NCI-H446 (cell line): ENCODE measurements around the gene FBXO36.
A peak's percentile ranks its signal among the peaks of the same experiment; 100 is the strongest.
"Not testable (repeated sequence)": the region's sequence is repeated elsewhere in the genome, so short reads cannot be mapped to it uniquely, and the experiment has no call there.

ENCODE experiments used
- DNase-seq, 2 experiments: peaks; one replicate each; lab custom pipeline; 2025; lab: John Stamatoyannopoulos, UW

Gene FBXO36

GRCh38 chr2:229922449-229923386 lies at the start of gene FBXO36:
Gene FBXO36 (plus strand): TSS chr2:229922503. CDS start chr2:229922514, 11 bp downstream.
- DNase-seq = peak; percentile 91 to 92

GRCh38 chr2:229873123-229873581 lies 49.2 kb upstream of the FBXO36 start:
- DNase-seq = no peak

- DNase-seq = no peak
Observed at GRCh38 chr2:229874647-229875046, 47.7 kb upstream of the FBXO36 start.

GRCh38 chr2:229875549-229875948 lies 46.8 kb upstream of the FBXO36 start:
- DNase-seq = no peak

GRCh38 chr2:229879191-229879950 lies 42.9 kb upstream of the FBXO36 start:
- no peak for DNase-seq

- DNase-seq = no peak
Observed at GRCh38 chr2:229880892-229881586, 41.3 kb upstream of the FBXO36 start.

GRCh38 chr2:229882583-229882982 lies 39.7 kb upstream of the FBXO36 start:
- no peak for DNase-seq

- DNase-seq = no peak
Observed at GRCh38 chr2:229884775-229885699, 37.3 kb upstream of the FBXO36 start.

GRCh38 chr2:229887441-229887840 lies 34.9 kb upstream of the FBXO36 start:
- no peak for DNase-seq

GRCh38 chr2:229888031-229888430 lies 34.3 kb upstream of the FBXO36 start:
- DNase-seq = no peak

- no peak for DNase-seq
Observed at GRCh38 chr2:229889023-229889422, 33.3 kb upstream of the FBXO36 start.

- no peak for DNase-seq
Observed at GRCh38 chr2:229896857-229897256, 25.4 kb upstream of the FBXO36 start.

GRCh38 chr2:229899604-229900003 lies 22.7 kb upstream of the FBXO36 start:
- DNase-seq = no peak

GRCh38 chr2:229900012-229900411 lies 22.3 kb upstream of the FBXO36 start:
- DNase-seq = no peak

- DNase-seq = not testable (repeated sequence)
Observed at GRCh38 chr2:229900514-229900913, 21.8 kb upstream of the FBXO36 start.

GRCh38 chr2:229901819-229902218 lies 20.5 kb upstream of the FBXO36 start:
- peak in 1 of 2 experiments; percentile 20 for DNase-seq

- no peak for DNase-seq
Observed at GRCh38 chr2:229903037-229903436, 19.3 kb upstream of the FBXO36 start.

- DNase-seq = no peak
Observed at GRCh38 chr2:229905601-229906000, 16.7 kb upstream of the FBXO36 start.

GRCh38 chr2:229909090-229909489 lies 13.2 kb upstream of the FBXO36 start:
- DNase-seq = no peak

- no peak for DNase-seq
Observed at GRCh38 chr2:229910147-229910831, 12.0 kb upstream of the FBXO36 start.
